HepG2 (cell line): ENCODE results near the gene FBXL22. TPM values are rescaled to one million over a fixed set of nuclear protein-coding genes. Genes with fewer than 3 reads are reported as not detected.
"Not testable (repeated sequence)": the region's sequence is repeated elsewhere in the genome, so short reads cannot be mapped to it uniquely, and the experiment has no call there.

Experiments
- ATAC-seq: fragments of 200-7000 bp; cut with Tn5 transposase; 3 replicates; pipeline ENCODE4 v1.9.1; 2020; ENCODE audit warnings: mild to moderate bottlenecking, moderate library complexity
- BruUV-seq: library from RNA; stranded (reverse); fragments of 400-500 nt; replicated peaks from 2 replicates; lab custom pipeline; 2021; lab: Mats Ljungman, UMichigan
- CTCF ChIA-PET: fragments of 300-600 bp; formaldehyde crosslinking; extraction: SDS; loops from one replicate; lab custom pipeline; 2021; ENCODE audit warnings: low total read pairs, inconsistent platforms, low intra/inter-chr PET ratio; lab: Yijun Ruan, JAX
- POLR2A ChIA-PET: fragments of 350-600 bp; sonication (Branson Sonifier 250); formaldehyde crosslinking; loops from one replicate; lab custom pipeline; 2020; ENCODE audit warnings: antibody characterized with exemption, inconsistent platforms; lab: Yijun Ruan, JAX
- DNase-seq: peaks from one replicate; pipeline ENCODE4 v3.0.0-alpha.2; 2015; ENCODE audit warnings: low spot score
- FAIRE-seq: peaks from 3 replicates; lab custom pipeline; 2011; peaks lifted over from hg19 to GRCh38; lab: Jason Lieb, UNC
- H2AFZ ChIP-seq: one replicate; pipeline ENCODE4 v1.6.1; 2011; ENCODE audit warnings: low read length, inconsistent platforms
- H3K27ac ChIP-seq: fragments of 300-600 bp; 3 replicates; pipeline ENCODE4 v1.8.0; 2011; ENCODE audit warnings: mixed run types, mild to moderate bottlenecking, mixed read lengths, low read length, inconsistent platforms; ENCODE audit not compliant: insufficient read depth; ENCODE audit errors: extremely low read length
- H3K27me3 ChIP-seq, 2 experiments: fragments of 200-600 bp in 1 of 2; 2 replicates in 1 of 2; 3 replicates in 1 of 2; pipeline versions ENCODE4 v1.6.0 to v1.8.0; 2011; ENCODE audit warnings: low read length in 2 of 2, mild to moderate bottlenecking in 2 of 2, moderate library complexity in 2 of 2, inconsistent platforms in 1 of 2; ENCODE audit not compliant: insufficient read depth in 2 of 2, control insufficient read depth in 1 of 2
- H3K36me3 ChIP-seq, 2 experiments: fragments of 200-600 bp in 1 of 2; replicated peaks in 1 of 2; 2 replicates in 1 of 2; 3 replicates in 1 of 2; pipeline versions ENCODE4 v1.5.1 to v1.8.0; 2011; ENCODE audit warnings: low read length in 2 of 2, inconsistent platforms in 1 of 2; ENCODE audit not compliant: insufficient read depth in 2 of 2, control insufficient read depth in 1 of 2
- H3K4me1 ChIP-seq: 2 replicates; pipeline ENCODE4 v1.5.1; 2012; ENCODE audit warnings: low read length, inconsistent platforms; ENCODE audit not compliant: insufficient read depth
- H3K4me2 ChIP-seq: 2 replicates; pipeline ENCODE4 v1.6.0; 2011; ENCODE audit warnings: low read depth, low read length, inconsistent platforms
- H3K4me3 ChIP-seq, 3 experiments: fragments of 200-600 bp in 1 of 3; sonication (generic), shearing (Covaris generic) in 1 of 3; replicated peaks in 1 of 3; 2 replicates each; pipeline ENCODE4 v1.5.1; 2011 to 2016; ENCODE audit warnings: low read length in 3 of 3, inconsistent platforms in 2 of 3, low read depth in 2 of 3, mild to moderate bottlenecking in 2 of 3, control low read depth in 1 of 3, mixed read lengths in 1 of 3; ENCODE audit not compliant: insufficient read depth in 1 of 3
- H3K79me2 ChIP-seq: one replicate; pipeline ENCODE4 v1.6.1; 2011; ENCODE audit warnings: low read length, inconsistent platforms; ENCODE audit not compliant: insufficient read depth
- H3K9ac ChIP-seq: 2 replicates; pipeline ENCODE4 v1.6.0; 2011; ENCODE audit warnings: mild to moderate bottlenecking, low read depth, low read length, inconsistent platforms; ENCODE audit not compliant: insufficient read depth
- H3K9me3 ChIP-seq: 2 replicates; pipeline ENCODE4 v1.5.1; 2012; ENCODE audit warnings: mild to moderate bottlenecking, low read length
- H4K20me1 ChIP-seq: 2 replicates; pipeline ENCODE4 v1.6.0; 2011; ENCODE audit warnings: inconsistent platforms, mild to moderate bottlenecking, low read length, moderate library complexity; ENCODE audit not compliant: insufficient read depth
- ATF3 ChIP-seq: sonication (generic); formaldehyde crosslinking; IDR thresholded peaks from 2 replicates; pipeline ENCODE4 v1.4.0; 2020; ENCODE audit warnings: missing genetic modification reagents
- CSRNP1 ChIP-seq: sonication (generic); formaldehyde crosslinking; IDR thresholded peaks from 2 replicates; pipeline ENCODE4 v1.8.1; 2023; ENCODE audit warnings: mild to moderate bottlenecking, missing genetic modification reagents
- TP53 ChIP-seq: sonication (generic); formaldehyde crosslinking; conservative IDR thresholded peaks from 2 replicates; pipeline ENCODE4 v1.4.0; 2020; ENCODE audit warnings: missing genetic modification reagents
- ZFP90 ChIP-seq: sonication (generic); formaldehyde crosslinking; IDR thresholded peaks from 2 replicates; pipeline ENCODE4 v1.8.0; 2022; ENCODE audit warnings: missing genetic modification reagents, mild to moderate bottlenecking, inconsistent platforms, borderline replicate concordance
- ZNF30 ChIP-seq: sonication (generic); formaldehyde crosslinking; IDR thresholded peaks from 2 replicates; pipeline ENCODE4 v1.5.0; 2020; ENCODE audit warnings: mild to moderate bottlenecking, missing genetic modification reagents
- ZNF543 ChIP-seq: sonication (generic); formaldehyde crosslinking; IDR thresholded peaks from 2 replicates; pipeline ENCODE4 v1.4.0; 2020; ENCODE audit warnings: mild to moderate bottlenecking, missing genetic modification reagents
- WGBS: methylation state at CpG from one replicate; pipeline ENCODE4 v1.1.6; 2017; ENCODE audit warnings: low lambda C conversion rate; 5-methylcytosine and 5-hydroxymethylcytosine counted together
- in situ Hi-C: cut with HindIII; loops from 2 replicates; pipeline ENCODE4 v1.10.0; 2017; ENCODE audit warnings: low pct_unique_long_range_greater_than_20kb; ENCODE audit not compliant: extremely low pct_ligation_motif_present
- intact Hi-C: fragments of 100-400 bp; cut with micrococcal nuclease; formaldehyde crosslinking; loops from one replicate; pipeline ENCODE4 v1.10.0; 2022; ENCODE audit not compliant: unreplicated experiment
- polyA plus RNA-seq, 8 experiments: library from polyadenylated mRNA; depleted of rRNA in 3 of 8; stranded (reverse) in 7 of 8; unstranded in 1 of 8; fragments of >200 nt; fragmentation: Illumina TruSeq in 4 of 8; extraction: Trizol in 4 of 8; gene quantifications; 2 replicates each; pipeline versions ENCODE4 v1.2.1 to v1.2.3, GENCODE V29; 2011 to 2016; ENCODE audit warnings: low read depth in 4 of 8, missing spikeins in 1 of 8, mixed read lengths in 1 of 8; ENCODE audit not compliant: insufficient read depth in 1 of 8
- total RNA-seq, 5 experiments: library from RNA; depleted of rRNA; stranded (reverse); fragments of >200 nt; fragmentation: Illumina TruSeq; extraction: Trizol; gene quantifications; 2 replicates each; pipeline ENCODE4 v1.2.3, GENCODE V29; 2016; ENCODE audit warnings: low read depth in 1 of 5

Gene FBXL22
- total and polyA plus RNA-seq, 2 of the 13 experiments (the other 11 are each of a cell fraction or from before 2014, with no cell fraction given) = 0.15 to 0.33 TPM

DNA sequence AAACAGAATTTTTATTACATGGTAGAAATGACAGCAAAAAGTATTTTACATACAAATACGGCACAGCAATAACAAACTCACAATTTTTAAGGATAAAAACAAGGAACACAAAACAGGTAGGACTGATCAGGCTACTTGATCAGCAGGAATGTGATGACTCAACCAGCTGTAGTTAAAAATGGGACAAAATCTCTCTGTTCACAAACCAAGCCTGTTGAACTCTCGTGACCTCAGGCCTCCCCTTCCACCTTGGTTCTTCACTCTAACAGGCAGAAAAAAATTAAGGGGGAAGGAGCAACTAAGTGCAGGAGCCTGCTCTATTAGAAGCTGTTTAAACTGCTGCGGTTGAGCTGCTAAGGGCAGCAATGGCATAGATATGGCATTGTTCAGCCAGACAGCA is 18.7 kb downstream of the FBXL22 start:
- intact Hi-C loops (no loop called here), in situ Hi-C loops (no loop called here)
- ChIA-PET POLR2A (interaction anchor here (1.0 kb wide), 1 partner anchor 17 kb away, joined by 3 read pairs; no protein-coding TSS in a partner anchor), CTCF (no interaction called here)
- no peaks in the 10 kb centered on the region for H4K20me1 ChIP-seq
- no peak for ATAC-seq
- H3K9ac ChIP-seq = no peak overlapping the region
- peaks cover 0 to 12% of the 10 kb centered on the region in 2 experiments; a peak in 3 of 5 replicates for H3K36me3 ChIP-seq
- no peak overlapping the region for H3K4me2 ChIP-seq
- no peak overlapping the region for H3K4me3 ChIP-seq
- H3K9me3 ChIP-seq = no peaks in the 10 kb centered on the region
- no TSS peak for BruUV-seq
- H2AFZ ChIP-seq = no peak overlapping the region
- H3K27me3 ChIP-seq = no peaks in the 10 kb centered on the region
- no peak overlapping the region for H3K27ac ChIP-seq
- no peak for FAIRE-seq
- H3K79me2 ChIP-seq = no peaks in the 10 kb centered on the region
- WGBS = 99% methylated on average over 3 of the region's 3 CpGs
- H3K4me1 ChIP-seq = peaks cover 12% of the 10 kb centered on the region
- TF ChIP-seq ZFP90 = no peak
- TF ChIP-seq ATF3 (CRISPR knock-in tag) = no peak
- no peak for TF ChIP-seq CSRNP1 (CRISPR knock-in tag)
- TF ChIP-seq ZNF30 (CRISPR knock-in tag) = no peak
- TF ChIP-seq TP53 (CRISPR knock-in tag) = no peak
- no peak for TF ChIP-seq ZNF543
- no peak for DNase-seq

DNA sequence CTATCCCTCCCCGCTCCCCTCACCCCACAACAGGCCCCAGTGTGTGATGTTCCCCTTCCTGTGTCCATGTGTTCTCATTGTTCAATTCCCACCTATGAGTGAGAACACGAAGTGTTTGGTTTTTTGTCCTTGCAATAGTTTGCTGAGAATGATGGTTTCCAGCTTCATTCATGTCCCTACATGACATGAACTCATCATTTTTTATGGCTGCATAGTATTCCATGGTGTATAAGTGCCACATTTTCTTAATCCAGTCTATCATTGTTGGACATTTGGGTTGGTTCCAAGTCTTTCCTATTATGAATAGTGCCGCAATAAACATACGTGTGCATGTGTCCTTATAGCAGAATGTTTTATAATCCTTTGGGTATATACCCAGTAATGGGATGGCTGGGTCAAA is 20.0 kb downstream of the FBXL22 start:
- FAIRE-seq, in situ Hi-C loops: not testable (repeated sequence)

DNA sequence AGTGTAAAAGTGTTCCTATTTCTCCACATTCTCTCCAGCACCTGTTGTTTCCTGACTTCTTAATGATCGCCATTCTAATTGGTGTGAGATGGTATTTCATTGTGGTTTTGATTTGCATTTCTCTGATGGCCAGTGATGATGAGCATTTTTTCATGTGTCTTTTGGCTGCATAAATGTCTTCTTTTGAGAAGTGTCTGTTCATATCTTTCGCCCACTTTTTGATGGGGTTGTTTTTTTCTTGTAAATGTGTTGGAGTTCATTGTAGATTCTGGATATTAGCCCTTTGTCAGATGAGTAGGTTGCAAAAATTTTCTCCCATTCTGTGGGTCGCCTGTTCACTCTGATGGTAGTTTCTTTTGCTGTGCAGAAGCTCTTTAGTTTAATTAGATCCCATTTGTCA is 20.4 kb downstream of the FBXL22 start:
- H3K36me3 ChIP-seq, H3K79me2 ChIP-seq, H3K27me3 ChIP-seq, H3K4me3 ChIP-seq, DNase-seq, H3K4me1 ChIP-seq, POLR2A ChIA-PET, ATAC-seq, H3K9me3 ChIP-seq, H3K27ac ChIP-seq, intact Hi-C loops, H3K4me2 ChIP-seq, BruUV-seq, H4K20me1 ChIP-seq, H3K9ac ChIP-seq, FAIRE-seq, in situ Hi-C loops, CTCF ChIA-PET, H2AFZ ChIP-seq: not testable (repeated sequence)
- 92% methylated on average over 3 of the region's 3 CpGs for WGBS

More for the DNA sequence above, 20.0 kb downstream of the FBXL22 start:
- DNase-seq, H3K9me3 ChIP-seq, H3K4me1 ChIP-seq, POLR2A ChIA-PET, CTCF ChIA-PET, BruUV-seq, ATAC-seq, H3K4me2 ChIP-seq, H4K20me1 ChIP-seq, H3K79me2 ChIP-seq, H3K36me3 ChIP-seq, H3K27me3 ChIP-seq, H2AFZ ChIP-seq, H3K9ac ChIP-seq, intact Hi-C loops, H3K4me3 ChIP-seq, H3K27ac ChIP-seq: not testable (repeated sequence)
- 97% methylated on average over 4 of the region's 4 CpGs for WGBS
